ENCODE measurements around the gene ST6GALNAC3.

GRCh38 chr1:76068953-76069561 lies 5.5 kb upstream of the ST6GALNAC3 start:
- TF ChIP-seq CTCF (IDR thresholded peaks at IDR 0.05; ENCODE audit: low read length) (no peak), EZH2 (optimal IDR thresholded peaks at IDR 0.05; ENCODE audit: low read depth, low read length) (no peak)

Data from MM.1S (cell line).